HUES6 (cell line): ENCODE measurements around the gene FRMPD4.

Source experiments
- H3K27ac ChIP-seq: 2 replicates; pipeline ENCODE4 v1.7.0; 2013; ENCODE audit warnings: low read depth, mild to moderate bottlenecking, low read length, inconsistent platforms
- H3K27me3 ChIP-seq: 2 replicates; pipeline ENCODE4 v1.6.1; 2013; ENCODE audit warnings: low read length; ENCODE audit not compliant: control insufficient read depth, insufficient read depth
- H3K36me3 ChIP-seq: 2 replicates; pipeline ENCODE4 v1.6.1; 2013; ENCODE audit warnings: low read length; ENCODE audit not compliant: control insufficient read depth, insufficient read depth
- H3K4me1 ChIP-seq: 2 replicates; pipeline ENCODE4 v1.6.1; 2013; ENCODE audit warnings: low read length; ENCODE audit not compliant: control insufficient read depth, insufficient read depth
- H3K4me3 ChIP-seq: 2 replicates; pipeline ENCODE4 v1.5.1; 2013; ENCODE audit warnings: low read depth, low read length
- H3K9ac ChIP-seq: one replicate; pipeline ENCODE4 v1.6.1; 2013; ENCODE audit warnings: mild to moderate bottlenecking, low read length
- H3K9me3 ChIP-seq: 2 replicates; pipeline ENCODE4 v1.6.1; 2013; ENCODE audit warnings: low read depth, low read length; ENCODE audit not compliant: control insufficient read depth, insufficient read depth

The FRMPD4 gene

GRCh38 chrX:12611471-12611870 is 473.2 kb downstream of the FRMPD4 start:
- Histone ChIP-seq H3K36me3 (no peaks in the 10 kb centered on the region), H3K9ac (no peak overlapping the region), H3K4me1 (no peaks in the 10 kb centered on the region), H3K9me3 (no peaks in the 10 kb centered on the region), H3K4me3 (no peak overlapping the region), H3K27me3 (no peaks in the 10 kb centered on the region; the same call in 1 of the 2 replicates), H3K27ac (no peak overlapping the region)

- no peak overlapping the region for H3K9ac ChIP-seq
- H3K4me3 ChIP-seq: no peak overlapping the region
- no peak overlapping the region for H3K27ac ChIP-seq
- H3K4me1 ChIP-seq: no peaks in the 10 kb centered on the region
- no peaks in the 10 kb centered on the region for H3K9me3 ChIP-seq
- H3K36me3 ChIP-seq: no peaks in the 10 kb centered on the region
- no peaks in the 10 kb centered on the region; the same call in 1 of the 2 replicates for H3K27me3 ChIP-seq
Observed at GRCh38 chrX:12614266-12614665, 476.0 kb downstream of the FRMPD4 start.

- Histone ChIP-seq H3K9me3 (no peaks in the 10 kb centered on the region), H3K9ac (no peak overlapping the region), H3K27me3 (no peaks in the 10 kb centered on the region; the same call in 1 of the 2 replicates), H3K4me3 (no peak overlapping the region), H3K27ac (no peak overlapping the region), H3K4me1 (no peaks in the 10 kb centered on the region), H3K36me3 (no peaks in the 10 kb centered on the region)
Observed at GRCh38 chrX:12615061-12615460, 476.8 kb downstream of the FRMPD4 start.

GRCh38 chrX:12617241-12617640 is 479.0 kb downstream of the FRMPD4 start:
- Histone ChIP-seq H3K4me3 (no peak overlapping the region), H3K27ac (no peak overlapping the region), H3K27me3 (no peaks in the 10 kb centered on the region; the same call in 1 of the 2 replicates), H3K36me3 (no peaks in the 10 kb centered on the region), H3K9me3 (no peaks in the 10 kb centered on the region), H3K9ac (no peak overlapping the region), H3K4me1 (no peaks in the 10 kb centered on the region)

GRCh38 chrX:12647230-12647629 is 509.0 kb downstream of the FRMPD4 start:
- peaks cover 7% of the 10 kb centered on the region; the same call in 1 of the 2 replicates for H3K27me3 ChIP-seq
- H3K36me3 ChIP-seq: no peaks in the 10 kb centered on the region
- H3K9me3 ChIP-seq: no peaks in the 10 kb centered on the region
- H3K4me3 ChIP-seq: no peak overlapping the region
- H3K4me1 ChIP-seq: no peaks in the 10 kb centered on the region
- no peak overlapping the region for H3K9ac ChIP-seq
- H3K27ac ChIP-seq: no peak overlapping the region

- H3K4me3 ChIP-seq: no peak overlapping the region
- no peak overlapping the region for H3K9ac ChIP-seq
- H3K36me3 ChIP-seq: no peaks in the 10 kb centered on the region
- no peaks in the 10 kb centered on the region for H3K4me1 ChIP-seq
- no peaks in the 10 kb centered on the region for H3K9me3 ChIP-seq
- peaks cover 7% of the 10 kb centered on the region; the same call in 1 of the 2 replicates for H3K27me3 ChIP-seq
- no peak overlapping the region for H3K27ac ChIP-seq
Observed at GRCh38 chrX:12648995-12649394, 510.7 kb downstream of the FRMPD4 start.

GRCh38 chrX:12657433-12657832 is 519.2 kb downstream of the FRMPD4 start:
- Histone ChIP-seq H3K4me3 (no peak overlapping the region), H3K9me3 (peaks cover 3% of the 10 kb centered on the region; the same call in 1 of the 2 replicates), H3K36me3 (no peaks in the 10 kb centered on the region), H3K9ac (no peak overlapping the region), H3K4me1 (no peaks in the 10 kb centered on the region), H3K27me3 (peaks cover 3% of the 10 kb centered on the region; the same call in 1 of the 2 replicates), H3K27ac (no peak overlapping the region)

GRCh38 chrX:12657881-12658280 is 519.6 kb downstream of the FRMPD4 start:
- no peaks in the 10 kb centered on the region for H3K36me3 ChIP-seq
- no peak overlapping the region for H3K4me3 ChIP-seq
- H3K4me1 ChIP-seq: no peaks in the 10 kb centered on the region
- H3K27me3 ChIP-seq: peaks cover 3% of the 10 kb centered on the region; the same call in 1 of the 2 replicates
- peaks cover 3% of the 10 kb centered on the region; the same call in 1 of the 2 replicates for H3K9me3 ChIP-seq
- H3K27ac ChIP-seq: no peak overlapping the region
- no peak overlapping the region for H3K9ac ChIP-seq

- H3K27me3 ChIP-seq: peaks cover 3% of the 10 kb centered on the region; the same call in 1 of the 2 replicates
Observed at GRCh38 chrX:12661464-12661863, 523.2 kb downstream of the FRMPD4 start.

GRCh38 chrX:12672367-12673106 is 534.3 kb downstream of the FRMPD4 start:
- no peak overlapping the region for H3K9ac ChIP-seq
- H3K27me3 ChIP-seq: no peaks in the 10 kb centered on the region; the same call in 1 of the 2 replicates
- no peak overlapping the region for H3K27ac ChIP-seq
- no peak overlapping the region for H3K4me3 ChIP-seq
- H3K9me3 ChIP-seq: no peaks in the 10 kb centered on the region
- H3K36me3 ChIP-seq: no peaks in the 10 kb centered on the region
- no peaks in the 10 kb centered on the region for H3K4me1 ChIP-seq

More at GRCh38 chrX:12661464-12661863, 523.2 kb downstream of the FRMPD4 start:
- Histone ChIP-seq H3K9me3 (peaks cover 3% of the 10 kb centered on the region; the same call in 1 of the 2 replicates), H3K9ac (no peak overlapping the region), H3K36me3 (no peaks in the 10 kb centered on the region), H3K4me3 (no peak overlapping the region), H3K4me1 (no peaks in the 10 kb centered on the region), H3K27ac (no peak overlapping the region)

- H3K9me3 ChIP-seq: no peaks in the 10 kb centered on the region
- no peaks in the 10 kb centered on the region; the same call in 1 of the 2 replicates for H3K27me3 ChIP-seq
- no peaks in the 10 kb centered on the region for H3K36me3 ChIP-seq
- H3K4me1 ChIP-seq: no peaks in the 10 kb centered on the region
- H3K9ac ChIP-seq: no peak overlapping the region
- no peak overlapping the region for H3K4me3 ChIP-seq
- H3K27ac ChIP-seq: no peak overlapping the region
Observed at GRCh38 chrX:12673487-12673886, 535.2 kb downstream of the FRMPD4 start.
